Vagina (tissue), 2 donors: Measurements from ENCODE around the gene ATP6V0E1.

ENCODE experiments used
- CTCF ChIP-seq, 3 experiments: fragments of 450-650 bp in 2 of 3; fragments of 200-600 bp in 1 of 3; sonication (generic) in 1 of 3; IDR thresholded peaks; one replicate each; pipeline ENCODE4 v1.5.1; 2017 to 2019; ENCODE audit warnings: antibody characterized with exemption in 3 of 3, mild to moderate bottlenecking in 2 of 3, moderate library complexity in 2 of 3
- POLR2A ChIP-seq, 2 donors: fragments of 450-650 bp; IDR thresholded peaks; one replicate each; pipeline ENCODE4 v1.6.1; 2017; ENCODE audit warnings: antibody characterized with exemption in 2 of 2, mild to moderate bottlenecking in 2 of 2, moderate library complexity in 2 of 2
- POLR2AphosphoS5 ChIP-seq, 2 donors: sonication (generic); formaldehyde crosslinking; IDR thresholded peaks; one replicate each; pipeline ENCODE4 v1.9.0; 2017; ENCODE audit warnings: antibody characterized with exemption in 2 of 2, mild to moderate bottlenecking in 2 of 2, low read depth in 1 of 2; ENCODE audit not compliant: insufficient read depth in 1 of 2

- TF ChIP-seq POLR2A (IDR thresholded peaks at IDR 0.05) = no peak
- no peak for TF ChIP-seq CTCF (IDR thresholded peaks at IDR 0.05)
- TF ChIP-seq POLR2AphosphoS5 (IDR thresholded peaks at IDR 0.05; ENCODE audit: insufficient read depth in 1 of 2, low read depth in 1 of 2) = no peak
Measured at GRCh38 chr5:173014671-173015070, 31.1 kb downstream of the ATP6V0E1 start.
